SK-N-SH (cell line): ENCODE results near the gene IL31RA. TPM values are rescaled to one million over a fixed set of nuclear protein-coding genes. Genes with fewer than 3 reads are reported as not detected.

Source experiments
- CTCF ChIA-PET: fragments of 300-600, 350-600 bp; formaldehyde crosslinking; extraction: SDS; loops from one replicate; lab custom pipeline; 2021; lab: Yijun Ruan, JAX
- POLR2A ChIA-PET: fragments of 350-600 bp; sonication (Branson Sonifier 250); formaldehyde crosslinking; extraction: SDS; loops from one replicate; lab custom pipeline; 2020; ENCODE audit warnings: antibody characterized with exemption, inconsistent platforms; lab: Yijun Ruan, JAX
- DNase-seq: peaks from one replicate; pipeline ENCODE4 v3.0.0; 2012
- H2AFZ ChIP-seq: fragments of 200-600 bp; sonication (generic); 2 replicates; pipeline ENCODE4 v1.8.1; 2016; ENCODE audit warnings: antibody characterized with exemption, mild to moderate bottlenecking, low read depth
- H3F3A ChIP-seq: fragments of 200-600 bp; sonication (generic); replicated peaks from 2 replicates; pipeline ENCODE3; 2016; ENCODE audit warnings: antibody characterized with exemption, mild to moderate bottlenecking; ENCODE audit not compliant: insufficient read depth
- H3K27ac ChIP-seq, 2 experiments: fragments of 200-500 bp in 1 of 2; fragments of 200-600 bp in 1 of 2; sonication (Bioruptor generic) in 1 of 2; sonication (generic), shearing (Covaris generic) in 1 of 2; 2 replicates each; pipeline versions ENCODE4 v1.5.1 to v1.6.1; 2014 to 2016; ENCODE audit warnings: low read depth in 2 of 2, inconsistent platforms in 1 of 2, low read length in 1 of 2, mild to moderate bottlenecking in 1 of 2, mixed read lengths in 1 of 2
- H3K27me3 ChIP-seq: fragments of 200-600 bp; sonication (generic), shearing (Covaris generic); 2 replicates; pipeline ENCODE4 v1.6.1; 2016; ENCODE audit warnings: mixed run types; ENCODE audit not compliant: insufficient read depth
- H3K36me3 ChIP-seq, 2 experiments: fragments of 200-500 bp in 1 of 2; fragments of 200-600 bp in 1 of 2; sonication (Bioruptor generic) in 1 of 2; sonication (generic) in 1 of 2; replicated peaks in 1 of 2; 2 replicates each; pipeline versions ENCODE3 to v1.5.1; 2014 to 2016; ENCODE audit warnings: low read length in 1 of 2, mild to moderate bottlenecking in 1 of 2; ENCODE audit not compliant: insufficient read depth in 2 of 2, control insufficient read depth in 1 of 2
- H3K4me1 ChIP-seq, 2 experiments: fragments of 200-500 bp in 1 of 2; fragments of 200-600 bp in 1 of 2; sonication (Bioruptor generic) in 1 of 2; sonication (generic), shearing (Covaris generic) in 1 of 2; 2 replicates each; pipeline versions ENCODE4 v1.5.1 to v1.6.1; 2014 to 2016; ENCODE audit warnings: low read depth in 1 of 2, low read length in 1 of 2, mixed run types in 1 of 2; ENCODE audit not compliant: insufficient read depth in 2 of 2, control insufficient read depth in 1 of 2
- H3K4me2 ChIP-seq: fragments of 200-600 bp; sonication (generic), shearing (Covaris generic); 2 replicates; pipeline ENCODE4 v1.6.1; 2017; ENCODE audit warnings: mixed run types
- H3K4me3 ChIP-seq, 2 experiments: fragments of 200-500 bp in 1 of 2; fragments of 200-600 bp in 1 of 2; sonication (Bioruptor generic) in 1 of 2; sonication (generic), shearing (Covaris generic) in 1 of 2; 2 replicates each; pipeline versions ENCODE4 v1.5.1 to v1.8.1; 2014 to 2016; ENCODE audit warnings: low read depth in 2 of 2, inconsistent platforms in 1 of 2, low read length in 1 of 2, mild to moderate bottlenecking in 1 of 2, mixed read lengths in 1 of 2, moderate library complexity in 1 of 2
- H3K79me2 ChIP-seq: fragments of 200-600 bp; sonication (generic); 2 replicates; pipeline ENCODE4 v1.8.1; 2017; ENCODE audit warnings: mild to moderate bottlenecking; ENCODE audit not compliant: insufficient read depth
- H3K9ac ChIP-seq: fragments of 200-600 bp; sonication (generic); 2 replicates; pipeline ENCODE4 v1.6.1; 2017; ENCODE audit warnings: mixed run types
- H3K9me2 ChIP-seq: fragments of 200-600 bp; sonication (generic); 2 replicates; pipeline ENCODE4 v1.6.1; 2017; ENCODE audit warnings: mixed run types
- H3K9me3 ChIP-seq: fragments of 200-600 bp; sonication (generic); 2 replicates; pipeline ENCODE4 v1.6.1; 2017; ENCODE audit warnings: mixed run types, mild to moderate bottlenecking, moderate library complexity
- H4K20me1 ChIP-seq: fragments of 200-600 bp; sonication (generic); 2 replicates; pipeline ENCODE4 v1.6.1; 2017; ENCODE audit warnings: mild to moderate bottlenecking, mixed run types; ENCODE audit not compliant: insufficient read depth
- CHD2 ChIP-seq: fragments of 150-350 bp; IDR thresholded peaks from 2 replicates; pipeline ENCODE4 v1.6.1; 2018; ENCODE audit warnings: low read length; ENCODE audit not compliant: partially characterized antibody
- ELF1 ChIP-seq: IDR thresholded peaks from 2 replicates; pipeline ENCODE4 v1.4.0; 2012
- EP300 ChIP-seq, 2 experiments: IDR thresholded peaks; 2 replicates each; pipeline versions ENCODE4 v1.4.0 to v1.6.1; 2012; ENCODE audit warnings: borderline replicate concordance in 1 of 2, low read depth in 1 of 2, low read length in 1 of 2
- EZH2phosphoT487 ChIP-seq: fragments of 200-600 bp; sonication (generic); IDR thresholded peaks from 2 replicates; pipeline ENCODE4 v1.6.1; 2017; ENCODE audit warnings: low read depth, mixed run types, mild to moderate bottlenecking, antibody characterized with exemption, moderate library complexity, borderline replicate concordance
- FOXM1 ChIP-seq: IDR thresholded peaks from 2 replicates; pipeline ENCODE4 v1.4.0; 2012; ENCODE audit warnings: low read depth, mild to moderate bottlenecking
- GABPA ChIP-seq: IDR thresholded peaks from 2 replicates; pipeline ENCODE4 v1.4.0; 2012; ENCODE audit warnings: low read depth, mild to moderate bottlenecking
- GATA2 ChIP-seq: sonication (generic); formaldehyde crosslinking; IDR thresholded peaks from 2 replicates; pipeline ENCODE4 v1.5.0; 2020; ENCODE audit warnings: mild to moderate bottlenecking, missing genetic modification reagents
- MEF2A ChIP-seq: IDR thresholded peaks from 2 replicates; pipeline ENCODE4 v1.4.0; 2012; ENCODE audit warnings: low read depth, borderline replicate concordance
- RAD21 ChIP-seq: IDR thresholded peaks from 2 replicates; pipeline ENCODE4 v1.6.1; 2012; ENCODE audit warnings: mild to moderate bottlenecking, low read length
- SIN3A ChIP-seq: IDR thresholded peaks from 2 replicates; pipeline ENCODE4 v1.6.1; 2012; ENCODE audit warnings: low read depth, mild to moderate bottlenecking, low read length, moderate library complexity, borderline replicate concordance
- SMC3 ChIP-seq: IDR thresholded peaks from 2 replicates; pipeline ENCODE4 v1.6.1; 2012; ENCODE audit warnings: low read depth, low read length, improper control_type of control experiment
- TEAD4 ChIP-seq: IDR thresholded peaks from 2 replicates; pipeline ENCODE4 v1.4.0; 2012; ENCODE audit warnings: mild to moderate bottlenecking, borderline replicate concordance; ENCODE audit not compliant: insufficient read depth
- WGBS: methylation state at CpG from one replicate; pipeline ENCODE4 v1.1.6; 2017; ENCODE audit warnings: low lambda C conversion rate; 5-methylcytosine and 5-hydroxymethylcytosine counted together
- polyA plus RNA-seq, 3 experiments: library from polyadenylated mRNA; depleted of rRNA; stranded (reverse); fragments of >200 nt; gene quantifications; 2 replicates each; pipeline ENCODE4 v1.2.3, GENCODE V29; 2012
- TF ChIP-seq, protein P1 (sequence below): fragments of 200-600 bp; sonication (generic); IDR thresholded peaks from 2 replicates; pipeline ENCODE4 v1.6.1; 2017; ENCODE audit warnings: antibody characterized with exemption, mild to moderate bottlenecking, moderate library complexity
- TF ChIP-seq, protein P2 (sequence below): IDR thresholded peaks from 2 replicates; pipeline ENCODE4 v1.4.0; 2012; ENCODE audit warnings: low read depth, borderline replicate concordance
- TF ChIP-seq, protein P3 (sequence below): fragments of 150-350 bp; IDR thresholded peaks from 2 replicates; pipeline ENCODE4 v1.6.1; 2017; ENCODE audit warnings: antibody characterized with exemption, low read length, low read depth, borderline replicate concordance
- TF ChIP-seq, protein P4 (sequence below): IDR thresholded peaks from 2 replicates; pipeline ENCODE4; 2012

The IL31RA gene
- polyA plus RNA-seq, 1 of the 3 experiments (the other 2 are of a cell fraction): 0.20 TPM

DNA sequence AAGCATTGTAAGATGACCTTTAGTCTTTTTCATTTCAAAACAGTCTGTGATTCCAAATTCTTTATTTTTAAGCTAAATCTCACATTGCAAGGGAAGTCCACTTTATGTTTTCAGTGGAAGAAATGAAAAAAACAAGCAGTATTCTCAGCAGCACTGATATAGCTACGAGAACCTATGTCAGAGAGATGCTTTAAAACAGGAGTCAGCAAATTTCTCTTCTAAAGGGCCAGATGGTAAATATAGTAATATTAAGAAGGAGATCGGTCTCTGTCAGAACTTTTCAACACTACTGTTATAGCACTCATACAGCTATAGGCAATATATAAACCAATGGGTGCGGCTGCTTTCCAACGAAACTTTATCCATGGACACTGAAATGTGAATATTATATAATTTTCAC lies 18.7 kb downstream of the IL31RA start:
- Histone ChIP-seq H3F3A (peaks cover 11% of the 10 kb centered on the region), H4K20me1 (no peaks in the 10 kb centered on the region), H3K79me2 (no peaks in the 10 kb centered on the region), H3K9me3 (no peaks in the 10 kb centered on the region), H2AFZ (no peak overlapping the region), H3K4me2 (no peak overlapping the region), H3K36me3 (no peaks in the 10 kb centered on the region), H3K4me1 (peaks cover 0 to 7% of the 10 kb centered on the region in 2 experiments; a peak in 2 of 4 replicates), H3K9me2 (no peaks in the 10 kb centered on the region), H3K9ac (no peak overlapping the region), H3K4me3 (no peak overlapping the region), H3K27ac (no peak overlapping the region), H3K27me3 (no peaks in the 10 kb centered on the region)
- ChIA-PET CTCF (interaction anchor here (0.8 to 1.0 kb wide), 2 partner anchors 10 to 28 kb away, joined by 3 read pairs; no protein-coding TSS in a partner anchor), POLR2A (no interaction called here)
- no peak for DNase-seq
- TF ChIP-seq, protein P1, sequence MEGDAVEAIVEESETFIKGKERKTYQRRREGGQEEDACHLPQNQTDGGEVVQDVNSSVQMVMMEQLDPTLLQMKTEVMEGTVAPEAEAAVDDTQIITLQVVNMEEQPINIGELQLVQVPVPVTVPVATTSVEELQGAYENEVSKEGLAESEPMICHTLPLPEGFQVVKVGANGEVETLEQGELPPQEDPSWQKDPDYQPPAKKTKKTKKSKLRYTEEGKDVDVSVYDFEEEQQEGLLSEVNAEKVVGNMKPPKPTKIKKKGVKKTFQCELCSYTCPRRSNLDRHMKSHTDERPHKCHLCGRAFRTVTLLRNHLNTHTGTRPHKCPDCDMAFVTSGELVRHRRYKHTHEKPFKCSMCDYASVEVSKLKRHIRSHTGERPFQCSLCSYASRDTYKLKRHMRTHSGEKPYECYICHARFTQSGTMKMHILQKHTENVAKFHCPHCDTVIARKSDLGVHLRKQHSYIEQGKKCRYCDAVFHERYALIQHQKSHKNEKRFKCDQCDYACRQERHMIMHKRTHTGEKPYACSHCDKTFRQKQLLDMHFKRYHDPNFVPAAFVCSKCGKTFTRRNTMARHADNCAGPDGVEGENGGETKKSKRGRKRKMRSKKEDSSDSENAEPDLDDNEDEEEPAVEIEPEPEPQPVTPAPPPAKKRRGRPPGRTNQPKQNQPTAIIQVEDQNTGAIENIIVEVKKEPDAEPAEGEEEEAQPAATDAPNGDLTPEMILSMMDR: no peak
- TF ChIP-seq, protein P2, sequence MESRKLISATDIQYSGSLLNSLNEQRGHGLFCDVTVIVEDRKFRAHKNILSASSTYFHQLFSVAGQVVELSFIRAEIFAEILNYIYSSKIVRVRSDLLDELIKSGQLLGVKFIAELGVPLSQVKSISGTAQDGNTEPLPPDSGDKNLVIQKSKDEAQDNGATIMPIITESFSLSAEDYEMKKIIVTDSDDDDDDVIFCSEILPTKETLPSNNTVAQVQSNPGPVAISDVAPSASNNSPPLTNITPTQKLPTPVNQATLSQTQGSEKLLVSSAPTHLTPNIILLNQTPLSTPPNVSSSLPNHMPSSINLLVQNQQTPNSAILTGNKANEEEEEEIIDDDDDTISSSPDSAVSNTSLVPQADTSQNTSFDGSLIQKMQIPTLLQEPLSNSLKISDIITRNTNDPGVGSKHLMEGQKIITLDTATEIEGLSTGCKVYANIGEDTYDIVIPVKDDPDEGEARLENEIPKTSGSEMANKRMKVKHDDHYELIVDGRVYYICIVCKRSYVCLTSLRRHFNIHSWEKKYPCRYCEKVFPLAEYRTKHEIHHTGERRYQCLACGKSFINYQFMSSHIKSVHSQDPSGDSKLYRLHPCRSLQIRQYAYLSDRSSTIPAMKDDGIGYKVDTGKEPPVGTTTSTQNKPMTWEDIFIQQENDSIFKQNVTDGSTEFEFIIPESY: no peak
- TF ChIP-seq SIN3A (no peak), EP300 (IDR thresholded peaks at IDR 0.05; ENCODE audit: borderline replicate concordance in 1 of 2, low read depth in 1 of 2, low read length in 1 of 2) (no peak), GATA2 (CRISPR knock-in tag) (no peak), FOXM1 (no peak)
- TF ChIP-seq, protein P3, sequence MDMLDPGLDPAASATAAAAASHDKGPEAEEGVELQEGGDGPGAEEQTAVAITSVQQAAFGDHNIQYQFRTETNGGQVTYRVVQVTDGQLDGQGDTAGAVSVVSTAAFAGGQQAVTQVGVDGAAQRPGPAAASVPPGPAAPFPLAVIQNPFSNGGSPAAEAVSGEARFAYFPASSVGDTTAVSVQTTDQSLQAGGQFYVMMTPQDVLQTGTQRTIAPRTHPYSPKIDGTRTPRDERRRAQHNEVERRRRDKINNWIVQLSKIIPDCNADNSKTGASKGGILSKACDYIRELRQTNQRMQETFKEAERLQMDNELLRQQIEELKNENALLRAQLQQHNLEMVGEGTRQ: no peak
- TF ChIP-seq, all 33 proteins: peak for 0
- WGBS: 90% methylated on average over 4 of the region's 4 CpGs

DNA sequence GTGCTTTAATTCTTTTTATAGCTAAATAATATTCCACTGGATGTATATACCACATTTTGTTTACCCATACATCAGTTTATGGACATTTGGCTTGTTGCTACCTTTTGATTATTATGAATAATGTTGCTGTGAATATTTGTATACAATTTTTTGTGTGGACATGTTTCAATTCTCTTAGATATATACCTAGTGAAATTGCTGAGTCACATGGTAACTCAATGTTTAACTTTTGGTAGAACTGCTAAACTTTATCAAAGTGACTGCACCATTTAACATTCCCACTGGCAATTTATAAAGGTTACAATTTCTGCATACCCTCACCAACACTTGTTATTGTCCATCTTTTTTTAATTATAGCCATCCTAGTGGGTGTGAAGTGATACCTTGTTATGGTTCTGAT lies 22.1 kb downstream of the IL31RA start:
- Histone ChIP-seq H3K4me2 (no peak overlapping the region), H4K20me1 (no peaks in the 10 kb centered on the region), H3K9me2 (no peaks in the 10 kb centered on the region), H3K4me3 (no peak overlapping the region), H3K36me3 (no peaks in the 10 kb centered on the region), H3K27me3 (no peaks in the 10 kb centered on the region), H3K27ac (no peak overlapping the region), H3K79me2 (no peaks in the 10 kb centered on the region), H3K4me1 (peaks cover 0 to 5% of the 10 kb centered on the region in 2 experiments; a peak in 2 of 4 replicates), H3K9ac (no peak overlapping the region), H3K9me3 (no peaks in the 10 kb centered on the region; the same call in 1 of the 2 replicates), H3F3A (peaks cover 8% of the 10 kb centered on the region)
- POLR2A ChIA-PET: no interaction called here
- CTCF ChIA-PET: no interaction called here
- no peak for DNase-seq
- no peak for TF ChIP-seq EZH2phosphoT487
- TF ChIP-seq TEAD4: no peak
- no peak for TF ChIP-seq RAD21
- no peak for TF ChIP-seq ELF1
- no peak for TF ChIP-seq MEF2A
- TF ChIP-seq, protein P4, sequence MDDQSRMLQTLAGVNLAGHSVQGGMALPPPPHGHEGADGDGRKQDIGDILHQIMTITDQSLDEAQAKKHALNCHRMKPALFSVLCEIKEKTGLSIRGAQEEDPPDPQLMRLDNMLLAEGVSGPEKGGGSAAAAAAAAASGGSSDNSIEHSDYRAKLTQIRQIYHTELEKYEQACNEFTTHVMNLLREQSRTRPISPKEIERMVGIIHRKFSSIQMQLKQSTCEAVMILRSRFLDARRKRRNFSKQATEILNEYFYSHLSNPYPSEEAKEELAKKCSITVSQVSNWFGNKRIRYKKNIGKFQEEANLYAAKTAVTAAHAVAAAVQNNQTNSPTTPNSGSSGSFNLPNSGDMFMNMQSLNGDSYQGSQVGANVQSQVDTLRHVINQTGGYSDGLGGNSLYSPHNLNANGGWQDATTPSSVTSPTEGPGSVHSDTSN: no peak
- no peak for TF ChIP-seq CHD2
- TF ChIP-seq, protein P1: no peak
- no peak for TF ChIP-seq GABPA
- no peak for TF ChIP-seq SMC3
- TF ChIP-seq, all 33 proteins: peak for 0
- no peak overlapping the region for H2AFZ ChIP-seq
